OCI-LY3 (cell line): ENCODE data around the gene ALG2.

Experiments
- H2AFZ ChIP-seq: fragments of 200-600, 300-600 bp; shearing (Covaris generic); 2 replicates; pipeline ENCODE4 v1.6.0; 2014; ENCODE audit warnings: antibody characterized with exemption, low read depth, low read length
- H3K27ac ChIP-seq: fragments of 200-600, 300-600 bp; sonication (generic); 2 replicates; pipeline ENCODE4 v1.5.1; 2014; ENCODE audit warnings: mild to moderate bottlenecking, low read length, moderate library complexity, mixed read lengths
- H3K27me3 ChIP-seq: fragments of 200-600, 300-600 bp; sonication (generic); 2 replicates; pipeline ENCODE4 v1.6.1; 2014; ENCODE audit warnings: low read depth, low read length, mixed read lengths
- H3K36me3 ChIP-seq: fragments of 200-600, 300-600 bp; sonication (generic); replicated peaks from 2 replicates; pipeline ENCODE3; 2014; ENCODE audit warnings: low read depth, low read length, mixed read lengths
- H3K4me1 ChIP-seq: fragments of 300-600, 200-600 bp; sonication (generic); 2 replicates; pipeline ENCODE4 v1.6.1; 2014; ENCODE audit warnings: low read length, mixed read lengths
- H3K4me2 ChIP-seq: fragments of 200-600, 300-600 bp; sonication (generic); 2 replicates; pipeline ENCODE4 v1.6.1; 2014; ENCODE audit warnings: low read length, mixed read lengths
- H3K4me3 ChIP-seq: fragments of 300-600, 200-600 bp; sonication (generic); 2 replicates; pipeline ENCODE4 v1.5.1; 2014; ENCODE audit warnings: antibody characterized with exemption, mild to moderate bottlenecking, low read length, moderate library complexity
- H3K79me2 ChIP-seq: fragments of 300-600, 200-600 bp; shearing (Covaris generic); 2 replicates; pipeline ENCODE4 v1.6.1; 2014; ENCODE audit warnings: mild to moderate bottlenecking, low read length, mixed read lengths
- H3K9ac ChIP-seq: fragments of 300-600, 200-600 bp; shearing (Covaris generic); 2 replicates; pipeline ENCODE4 v1.6.0; 2014; ENCODE audit warnings: mild to moderate bottlenecking, low read length, moderate library complexity
- H3K9me3 ChIP-seq: fragments of 200-600, 300-600 bp; shearing (Covaris generic); 2 replicates; pipeline ENCODE4 v1.6.1; 2014; ENCODE audit warnings: low read length, mixed read lengths; ENCODE audit not compliant: insufficient read depth
- H4K20me1 ChIP-seq: fragments of 200-600, 300-600 bp; sonication (generic); 2 replicates; pipeline ENCODE4 v1.6.1; 2016; ENCODE audit warnings: low read length, mixed read lengths; ENCODE audit not compliant: insufficient read depth
- CTCF ChIP-seq: fragments of 200-600, 300-600 bp; sonication (generic); IDR thresholded peaks from 2 replicates; pipeline ENCODE4 v1.5.1; 2014; ENCODE audit warnings: antibody characterized with exemption, low read length, low read depth
- EZH2phosphoT487 ChIP-seq: fragments of 200-600 bp; shearing (Covaris generic); IDR thresholded peaks from 2 replicates; pipeline ENCODE4 v1.6.1; 2018; ENCODE audit warnings: antibody characterized with exemption, mixed run types, low read depth

ALG2 gene

DNA sequence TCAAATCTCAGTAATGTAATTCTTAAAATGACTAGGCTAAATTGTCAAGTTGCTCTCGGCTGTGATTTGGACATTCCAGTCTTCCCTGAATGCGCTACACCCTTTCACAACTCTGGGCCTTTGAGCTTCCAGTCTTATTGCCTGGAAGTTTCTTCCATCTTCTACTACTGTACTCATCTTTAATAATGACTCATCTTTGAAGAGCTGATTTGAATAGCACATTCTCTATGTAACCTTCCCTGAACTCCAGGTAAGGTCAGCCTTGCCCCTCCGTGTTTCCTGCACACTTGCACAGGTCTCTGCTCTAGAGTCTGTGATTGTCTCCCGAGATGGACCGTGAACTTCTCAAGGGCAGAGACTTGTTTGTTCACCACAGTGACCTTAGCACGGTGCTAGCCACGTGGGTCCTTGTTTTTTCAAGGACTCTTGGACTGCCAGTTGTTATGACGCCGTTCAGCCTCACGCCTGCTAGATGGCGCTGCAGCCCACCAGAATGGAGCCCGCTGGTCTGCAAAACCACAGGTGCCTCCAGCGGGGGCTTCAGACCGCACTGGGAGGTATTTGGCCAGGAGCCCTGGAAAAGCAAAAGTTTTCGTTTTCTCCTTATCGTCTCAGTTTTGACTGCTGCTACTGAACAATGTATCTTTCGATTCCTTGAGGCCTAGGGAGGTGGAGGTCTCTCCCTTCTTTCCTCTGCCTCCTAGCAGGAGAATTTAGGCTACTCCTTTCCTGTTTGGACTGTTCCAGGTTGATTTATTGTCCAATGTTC, 44.7 kb upstream of the ALG2 start:
- Histone ChIP-seq H4K20me1 (no peaks in the 10 kb centered on the region), H3K4me2 (peak overlapping the region; percentile 82), H3K9ac (peak overlapping the region; percentile 55), H3K4me3 (peak overlapping the region; percentile 72), H3K9me3 (no peaks in the 10 kb centered on the region), H3K36me3 (no peaks in the 10 kb centered on the region), H3K79me2 (no peaks in the 10 kb centered on the region), H2AFZ (peak overlapping the region; percentile 88), H3K4me1 (peaks cover 52% of the 10 kb centered on the region), H3K27me3 (no peaks in the 10 kb centered on the region), H3K27ac (peak overlapping the region; percentile 64)
- TF ChIP-seq CTCF (peak; percentile 97), EZH2phosphoT487 (no peak)

- H3K27me3 ChIP-seq: no peaks in the 10 kb centered on the region
- H3K79me2 ChIP-seq: no peaks in the 10 kb centered on the region
- H4K20me1 ChIP-seq: no peaks in the 10 kb centered on the region
- peak overlapping the region; percentile 82 for H3K4me2 ChIP-seq
- H3K4me3 ChIP-seq: 0 out of 2 replicates have a peak overlapping the region, but pooled peaks have one; percentile 72
- H3K4me1 ChIP-seq: peaks cover 56% of the 10 kb centered on the region
- H3K36me3 ChIP-seq: no peaks in the 10 kb centered on the region
- no peak overlapping the region for H2AFZ ChIP-seq
- H3K27ac ChIP-seq: peak overlapping the region; percentile 64
- no peak for TF ChIP-seq EZH2phosphoT487
- no peak for TF ChIP-seq CTCF
- no peaks in the 10 kb centered on the region for H3K9me3 ChIP-seq
- peak overlapping the region; percentile 55; the same call in 1 of the 2 replicates for H3K9ac ChIP-seq
These were observed 43.9 kb upstream of the ALG2 start for GRCh38 chr9:99265691-99266090.

- Histone ChIP-seq H3K79me2 (no peaks in the 10 kb centered on the region), H3K4me1 (peaks cover 71% of the 10 kb centered on the region), H3K36me3 (no peaks in the 10 kb centered on the region), H2AFZ (no peak overlapping the region), H3K9me3 (no peaks in the 10 kb centered on the region), H3K27me3 (no peaks in the 10 kb centered on the region), H3K9ac (no peak overlapping the region), H3K27ac (no peak overlapping the region), H4K20me1 (no peaks in the 10 kb centered on the region), H3K4me3 (no peak overlapping the region), H3K4me2 (no peak overlapping the region)
- TF ChIP-seq CTCF (peak; percentile 31), EZH2phosphoT487 (no peak)
These were observed 42.4 kb upstream of the ALG2 start for GRCh38 chr9:99264070-99264680.

- H4K20me1 ChIP-seq: no peaks in the 10 kb centered on the region
- peak overlapping the region; percentile 68 for H3K4me2 ChIP-seq
- no peaks in the 10 kb centered on the region for H3K9me3 ChIP-seq
- peak overlapping the region; percentile 28 for H3K4me3 ChIP-seq
- TF ChIP-seq CTCF: no peak
- no peak for TF ChIP-seq EZH2phosphoT487
- H3K27ac ChIP-seq: peak overlapping the region; percentile 59
- peaks cover 83% of the 10 kb centered on the region for H3K4me1 ChIP-seq
- H2AFZ ChIP-seq: peak overlapping the region; percentile 27; the same call in 1 of the 2 replicates
- no peaks in the 10 kb centered on the region for H3K79me2 ChIP-seq
- peak overlapping the region; percentile 15; the same call in 1 of the 2 replicates for H3K9ac ChIP-seq
- no peaks in the 10 kb centered on the region for H3K36me3 ChIP-seq
- H3K27me3 ChIP-seq: no peaks in the 10 kb centered on the region
These were observed 41.2 kb upstream of the ALG2 start for GRCh38 chr9:99262949-99263418.
